Mesenchymal stem cell (in vitro differentiated cells and primary cell): ENCODE data around the gene PANK2.

Experiments
- DNase-seq: peaks from one replicate; pipeline ENCODE4 v3.0.0-alpha.2; 2013
- H2AFZ ChIP-seq: one replicate; pipeline ENCODE4 v1.6.1; 2013; ENCODE audit warnings: low read depth, mild to moderate bottlenecking, control low read depth, inconsistent platforms, low read length, moderate library complexity
- H2AK5ac ChIP-seq: 2 replicates; pipeline ENCODE4 v1.6.1; 2013; ENCODE audit warnings: low read length, moderate library complexity, mild to moderate bottlenecking, inconsistent platforms; ENCODE audit not compliant: severe bottlenecking
- H2BK120ac ChIP-seq: one replicate; pipeline ENCODE4 v1.6.1; 2013; ENCODE audit warnings: low read depth, mild to moderate bottlenecking, inconsistent platforms, low read length, moderate library complexity
- H2BK12ac ChIP-seq, 2 experiments: one replicate each; pipeline ENCODE4 v1.6.1; 2013; ENCODE audit warnings: inconsistent platforms in 2 of 2, low read length in 2 of 2, mild to moderate bottlenecking in 2 of 2, moderate library complexity in 2 of 2, control low read depth in 1 of 2
- H2BK15ac ChIP-seq: one replicate; pipeline ENCODE4 v1.6.1; 2013; ENCODE audit warnings: mild to moderate bottlenecking, low read depth, inconsistent platforms; ENCODE audit not compliant: poor library complexity, severe bottlenecking
- H2BK5ac ChIP-seq: 2 replicates; pipeline ENCODE4 v1.6.1; 2013; ENCODE audit warnings: low read depth, mild to moderate bottlenecking, low read length, control low read depth, inconsistent platforms; ENCODE audit not compliant: poor library complexity, severe bottlenecking
- H3K14ac ChIP-seq, 2 experiments: one replicate each; pipeline ENCODE4 v1.6.1; 2013; ENCODE audit warnings: inconsistent platforms in 2 of 2, low read length in 2 of 2, control low read depth in 1 of 2, mild to moderate bottlenecking in 1 of 2, moderate library complexity in 1 of 2
- H3K18ac ChIP-seq, 2 experiments: one replicate each; pipeline ENCODE4 v1.6.1; 2013; ENCODE audit warnings: inconsistent platforms in 2 of 2, low read length in 2 of 2, control low read depth in 1 of 2, low read depth in 1 of 2, mild to moderate bottlenecking in 1 of 2
- H3K23ac ChIP-seq, 2 experiments: one replicate each; pipeline ENCODE4 v1.6.1; 2013; ENCODE audit warnings: inconsistent platforms in 2 of 2, low read length in 2 of 2, mild to moderate bottlenecking in 2 of 2, moderate library complexity in 2 of 2, control low read depth in 1 of 2
- H3K27ac ChIP-seq: 2 replicates; pipeline ENCODE4 v1.5.1; 2013; ENCODE audit warnings: mild to moderate bottlenecking, moderate library complexity, low read length, control low read depth, inconsistent platforms; ENCODE audit not compliant: poor library complexity, severe bottlenecking
- H3K27me3 ChIP-seq, 2 experiments: 2 replicates each; pipeline versions ENCODE4 v1.6.1 to v1.7.0; 2013; ENCODE audit warnings: low read length in 2 of 2, mild to moderate bottlenecking in 2 of 2, moderate library complexity in 2 of 2, control low read depth in 1 of 2, inconsistent platforms in 1 of 2; ENCODE audit not compliant: control insufficient read depth in 1 of 2, insufficient read depth in 1 of 2
- H3K36me3 ChIP-seq, 2 experiments: 2 replicates each; pipeline versions ENCODE4 v1.6.1 to v1.7.0; 2013; ENCODE audit warnings: low read length in 2 of 2, control low read depth in 1 of 2, inconsistent platforms in 1 of 2, low read depth in 1 of 2, mild to moderate bottlenecking in 1 of 2; ENCODE audit not compliant: insufficient read depth in 2 of 2, control insufficient read depth in 1 of 2
- H3K4ac ChIP-seq, 2 experiments: one replicate each; pipeline ENCODE4 v1.6.1; 2013; ENCODE audit warnings: inconsistent platforms in 2 of 2, low read length in 2 of 2, mild to moderate bottlenecking in 2 of 2, moderate library complexity in 2 of 2, control low read depth in 1 of 2, low read depth in 1 of 2
- H3K4me1 ChIP-seq: 2 replicates; pipeline ENCODE4 v1.6.1; 2013; ENCODE audit warnings: low read depth, low read length, control low read depth; ENCODE audit not compliant: control insufficient read depth, insufficient read depth
- H3K4me2 ChIP-seq: 2 replicates; pipeline ENCODE4 v1.6.1; 2013; ENCODE audit warnings: low read length, mild to moderate bottlenecking, inconsistent platforms; ENCODE audit not compliant: poor library complexity, severe bottlenecking
- H3K4me3 ChIP-seq, 2 experiments: 2 replicates each; pipeline versions ENCODE4 v1.5.1 to v1.7.0; 2013; ENCODE audit warnings: low read length in 2 of 2, mild to moderate bottlenecking in 2 of 2, control low read depth in 1 of 2, low read depth in 1 of 2; ENCODE audit not compliant: insufficient read depth in 1 of 2
- H3K79me1 ChIP-seq: replicated peaks from 2 replicates; pipeline ENCODE4 v1.6.1; 2013; ENCODE audit warnings: mild to moderate bottlenecking, control low read depth, low read length, inconsistent platforms; ENCODE audit not compliant: poor library complexity, severe bottlenecking
- H3K9ac ChIP-seq: 2 replicates; pipeline ENCODE4 v1.7.0; 2013; ENCODE audit warnings: mild to moderate bottlenecking, low read length, moderate library complexity
- H3K9me3 ChIP-seq: 2 replicates; pipeline ENCODE4 v1.7.0; 2013; ENCODE audit warnings: mild to moderate bottlenecking, low read length; ENCODE audit not compliant: control insufficient read depth
- H4K8ac ChIP-seq: one replicate; pipeline ENCODE4 v1.6.1; 2013; ENCODE audit warnings: inconsistent platforms, mild to moderate bottlenecking, low read length, moderate library complexity
- H4K91ac ChIP-seq: one replicate; pipeline ENCODE4 v1.6.1; 2013; ENCODE audit warnings: mild to moderate bottlenecking, low read length, inconsistent platforms
- WGBS: methylation state at CpG from one replicate; pipeline ENCODE4 v1.1.7; 2013; ENCODE audit warnings: mixed read lengths; 5-methylcytosine and 5-hydroxymethylcytosine counted together

The PANK2 gene

GRCh38 chr20:3932277-3932676 lies 43.1 kb downstream of the PANK2 start:
- Histone ChIP-seq H3K79me1 (peaks cover 7% of the 10 kb centered on the region), H3K27ac (no peak overlapping the region), H3K9ac (peak overlapping the region; percentile 81), H3K9me3 (no peaks in the 10 kb centered on the region), H3K4me1 (peaks cover 27% of the 10 kb centered on the region), H2AK5ac (no peak overlapping the region), H3K18ac (no peak overlapping the region), H3K36me3 (peaks cover 11 to 76% of the 10 kb centered on the region in 2 experiments), H4K8ac (no peak overlapping the region), H3K4me2 (peak overlapping the region; percentile 6), H3K14ac (no peak overlapping the region), H2BK5ac (no peak overlapping the region), H2BK120ac (no peak overlapping the region), H2AFZ (no peak overlapping the region), H4K91ac (no peak overlapping the region), H3K4ac (no peak overlapping the region), H3K23ac (no peak overlapping the region), H3K27me3 (no peaks in the 10 kb centered on the region), H3K4me3 (peak overlapping the region in 1 of 2 experiments; percentile 55), H2BK12ac (no peak overlapping the region), H2BK15ac (no peak overlapping the region)
- DNase-seq = no peak
- 92% methylated on average over 3 of the region's 4 CpGs for WGBS

- H2AFZ ChIP-seq = no peak overlapping the region
- H3K23ac ChIP-seq = no peak overlapping the region
- no peak overlapping the region for H3K27ac ChIP-seq
- H2BK15ac ChIP-seq = no peak overlapping the region
- 95% methylated on average over 3 of the region's 6 CpGs for WGBS
- peak overlapping the region; percentile 81 for H3K9ac ChIP-seq
- no peak overlapping the region for H3K18ac ChIP-seq
- peak overlapping the region; percentile 6 for H3K4me2 ChIP-seq
- peaks cover 9 to 81% of the 10 kb centered on the region in 2 experiments for H3K36me3 ChIP-seq
- H3K4ac ChIP-seq = no peak overlapping the region
- H3K4me1 ChIP-seq = peaks cover 27% of the 10 kb centered on the region
- peak overlapping the region in 1 of 2 experiments; percentile 55 for H3K4me3 ChIP-seq
- H4K8ac ChIP-seq = no peak overlapping the region
- no peak overlapping the region for H3K14ac ChIP-seq
- DNase-seq = peak; percentile 55
- no peak overlapping the region for H2BK12ac ChIP-seq
- no peak overlapping the region for H2BK120ac ChIP-seq
- H4K91ac ChIP-seq = no peak overlapping the region
- H3K79me1 ChIP-seq = peaks cover 5% of the 10 kb centered on the region
- no peak overlapping the region for H2BK5ac ChIP-seq
- H3K27me3 ChIP-seq = no peaks in the 10 kb centered on the region
- H3K9me3 ChIP-seq = no peaks in the 10 kb centered on the region
- no peak overlapping the region for H2AK5ac ChIP-seq
These were observed 43.5 kb downstream of the PANK2 start for GRCh38 chr20:3932681-3933080.

GRCh38 chr20:3933218-3933617 lies 44.0 kb downstream of the PANK2 start:
- no peak overlapping the region for H3K23ac ChIP-seq

GRCh38 chr20:3934624-3935023 lies 45.4 kb downstream of the PANK2 start:
- no peak for DNase-seq
- H2AFZ ChIP-seq = no peak overlapping the region
- no peak overlapping the region for H3K4me2 ChIP-seq
- no peak overlapping the region for H3K27ac ChIP-seq
- no peak overlapping the region for H3K23ac ChIP-seq
- no peak overlapping the region for H4K91ac ChIP-seq
- H3K18ac ChIP-seq = no peak overlapping the region
- H3K79me1 ChIP-seq = peaks cover 2% of the 10 kb centered on the region
- peak overlapping the region; percentile 58 for H3K9ac ChIP-seq
- no peaks in the 10 kb centered on the region for H3K9me3 ChIP-seq
- no peak overlapping the region for H2AK5ac ChIP-seq
- no peak overlapping the region for H2BK5ac ChIP-seq
- H2BK15ac ChIP-seq = no peak overlapping the region
- H3K4ac ChIP-seq = no peak overlapping the region
- H4K8ac ChIP-seq = no peak overlapping the region
- WGBS = 91% methylated on average over 5 of the region's 5 CpGs
- peaks cover 23% of the 10 kb centered on the region for H3K4me1 ChIP-seq
- no peak overlapping the region for H2BK120ac ChIP-seq
- no peak overlapping the region for H2BK12ac ChIP-seq
- H3K27me3 ChIP-seq = no peaks in the 10 kb centered on the region
- H3K14ac ChIP-seq = no peak overlapping the region
- peaks cover 8 to 93% of the 10 kb centered on the region in 2 experiments for H3K36me3 ChIP-seq
- H3K4me3 ChIP-seq = no peak overlapping the region

More at GRCh38 chr20:3933218-3933617, 44.0 kb downstream of the PANK2 start:
- Histone ChIP-seq H3K9me3 (no peaks in the 10 kb centered on the region), H2BK12ac (no peak overlapping the region), H3K36me3 (peaks cover 8 to 86% of the 10 kb centered on the region in 2 experiments), H2AFZ (no peak overlapping the region), H3K4me2 (no peak overlapping the region), H3K4me1 (peaks cover 25% of the 10 kb centered on the region), H3K79me1 (peaks cover 2% of the 10 kb centered on the region), H3K18ac (peak overlapping the region in 1 of 2 experiments; percentile 10), H2BK5ac (no peak overlapping the region), H3K27me3 (no peaks in the 10 kb centered on the region), H3K4ac (no peak overlapping the region), H3K14ac (no peak overlapping the region), H4K91ac (peak overlapping the region; percentile 66), H3K27ac (no peak overlapping the region), H3K4me3 (peak overlapping the region in 1 of 2 experiments; percentile 55), H2AK5ac (no peak overlapping the region), H3K9ac (peak overlapping the region; percentile 81), H4K8ac (peak overlapping the region; percentile 72), H2BK15ac (no peak overlapping the region), H2BK120ac (no peak overlapping the region)
- WGBS = 96% methylated on average over 4 of the region's 4 CpGs
- DNase-seq = no peak
